Stimulated activated CD4-positive, alpha-beta T cell treated with anti-CD3 and anti-CD28 coated beads, TNF-alpha, amount 100 ng/mL, for 4 hours (primary cell): ENCODE results near the gene MYBPC2.

ENCODE experiments used
- DNase-seq, 3 experiments: peaks; one replicate each; pipeline ENCODE4 v3.0.0-alpha.2; 2020; ENCODE audit warnings: low read depth in 3 of 3

MYBPC2 gene

GRCh38 chr19:50498219-50499056 is 65.7 kb downstream of the MYBPC2 start:
- DNase-seq: no peak

- DNase-seq: no peak
Observed at GRCh38 chr19:50500060-50500752, 67.5 kb downstream of the MYBPC2 start.

GRCh38 chr19:50500753-50501151 is 68.1 kb downstream of the MYBPC2 start:
- no peak for DNase-seq

GRCh38 chr19:50501186-50501567 is 68.5 kb downstream of the MYBPC2 start:
- no peak for DNase-seq

- no peak for DNase-seq
Observed at GRCh38 chr19:50501568-50502475, 69.1 kb downstream of the MYBPC2 start.

GRCh38 chr19:50505856-50506611 is 73.3 kb downstream of the MYBPC2 start:
- DNase-seq: no peak

- no peak for DNase-seq
Observed at GRCh38 chr19:50506700-50507099, 74.0 kb downstream of the MYBPC2 start.

- no peak for DNase-seq
Observed at GRCh38 chr19:50507376-50507775, 74.7 kb downstream of the MYBPC2 start.

- no peak for DNase-seq
Observed at GRCh38 chr19:50508843-50509190, 76.1 kb downstream of the MYBPC2 start.

- no peak for DNase-seq
Observed at GRCh38 chr19:50509366-50509765, 76.7 kb downstream of the MYBPC2 start.

GRCh38 chr19:50510121-50510670 is 77.5 kb downstream of the MYBPC2 start:
- no peak for DNase-seq

GRCh38 chr19:50510700-50511068 is 78.0 kb downstream of the MYBPC2 start:
- no peak for DNase-seq

- DNase-seq: peak; percentile 93 to 96 (median 95)
Observed at GRCh38 chr19:50511069-50511822, 78.6 kb downstream of the MYBPC2 start, which contains the start of gene JOSD2. JOSD2 (minus strand) TSS chr19:50511191; CDS start chr19:50510431, 760 bp downstream.

- DNase-seq: no peak
Observed at GRCh38 chr19:50512112-50512998, 79.7 kb downstream of the MYBPC2 start.

GRCh38 chr19:50512999-50513745 is 80.5 kb downstream of the MYBPC2 start:
- no peak for DNase-seq

- DNase-seq: no peak
Observed at GRCh38 chr19:50513746-50514345, 81.2 kb downstream of the MYBPC2 start, which contains the start of gene ASPDH. ASPDH (minus strand) TSS chr19:50513913; CDS start chr19:50513823, 90 bp downstream.

GRCh38 chr19:50514346-50515167 is 81.9 kb downstream of the MYBPC2 start:
- no peak for DNase-seq
